Activated CD8-positive, alpha-beta memory T cell treated with anti-CD3 and anti-CD28 coated beads, Interleukin-2, amount 50 U/mL, for 1 hour (primary cell): ENCODE data around the gene MAN2B2.

Experiments used
- DNase-seq: peaks from one replicate; pipeline ENCODE4 v3.0.0-alpha.2; 2020; ENCODE audit errors: extremely low read depth

The MAN2B2 gene

DNA sequence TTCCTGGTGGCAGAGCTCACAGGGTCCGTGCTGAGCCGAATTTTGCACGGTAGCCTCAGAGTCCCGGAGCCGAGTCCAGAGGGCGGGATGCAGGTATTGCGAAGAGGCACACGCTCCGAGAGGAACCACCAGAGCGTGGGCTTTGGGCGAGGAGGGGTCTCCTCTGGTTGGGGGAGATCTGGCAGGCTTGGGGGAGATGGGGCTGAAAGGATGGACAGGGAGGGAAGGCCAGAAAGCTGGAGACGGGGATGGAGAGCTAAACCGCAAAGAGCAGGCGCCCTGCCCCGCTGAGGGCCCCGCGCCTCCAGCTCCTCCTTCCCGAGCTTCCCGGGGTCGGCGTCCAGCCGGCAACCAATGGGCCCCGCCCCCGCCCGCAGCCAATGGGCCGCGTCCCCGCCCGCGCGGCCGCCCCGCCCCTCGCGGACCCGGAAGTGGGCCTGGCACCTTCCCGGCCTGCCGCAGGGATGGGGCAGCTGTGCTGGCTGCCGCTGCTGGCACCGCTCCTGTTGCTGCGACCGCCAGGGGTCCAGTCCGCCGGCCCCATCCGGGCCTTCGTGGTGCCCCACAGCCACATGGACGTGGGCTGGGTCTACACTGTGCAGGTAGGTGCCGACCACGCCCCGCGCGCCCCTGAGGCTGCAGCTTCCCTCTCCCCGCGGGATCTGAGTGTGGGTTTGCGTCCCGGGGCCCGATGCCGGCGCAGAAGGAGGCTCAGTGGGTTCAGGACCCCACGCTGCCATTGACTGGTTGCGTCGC lies at the start of gene MAN2B2:
Gene MAN2B2 (plus strand): TSS at position 443 of the 756 bp plus-strand sequence. CDS start 22 bp downstream, at position 465.
- peak; percentile 21 for DNase-seq

GRCh38 chr4:6525474-6525873 lies 49.5 kb upstream of the MAN2B2 start:
- no peak for DNase-seq

GRCh38 chr4:6526156-6526555 lies 48.8 kb upstream of the MAN2B2 start:
- DNase-seq: no peak

- DNase-seq: no peak
These were observed 48.3 kb upstream of the MAN2B2 start for GRCh38 chr4:6526671-6527091.

DNA sequence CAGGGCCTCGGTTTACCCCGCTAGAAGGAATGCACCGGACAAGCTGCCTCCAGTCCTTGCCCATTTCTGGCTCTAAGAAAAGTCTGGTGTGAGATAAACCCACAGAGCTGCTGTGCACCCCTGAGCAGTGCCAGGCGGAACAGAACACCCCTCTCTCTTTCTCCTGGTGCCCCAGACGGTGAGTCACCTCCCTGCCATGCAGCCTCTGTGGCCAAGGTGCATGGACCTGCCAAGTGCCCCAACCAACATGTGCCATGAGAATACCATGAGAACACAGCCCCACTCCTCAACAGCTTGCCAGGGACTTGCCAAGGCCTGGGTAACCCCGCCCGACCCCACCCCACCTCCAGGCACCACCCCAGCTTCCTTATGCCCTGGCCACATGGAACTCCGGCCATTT lies 47.7 kb upstream of the MAN2B2 start:
- no peak for DNase-seq

GRCh38 chr4:6527683-6528595 lies 47.0 kb upstream of the MAN2B2 start:
- DNase-seq: no peak

GRCh38 chr4:6529021-6529420 lies 46.0 kb upstream of the MAN2B2 start:
- no peak for DNase-seq

GRCh38 chr4:6530301-6530700 lies 44.7 kb upstream of the MAN2B2 start:
- no peak for DNase-seq

DNA sequence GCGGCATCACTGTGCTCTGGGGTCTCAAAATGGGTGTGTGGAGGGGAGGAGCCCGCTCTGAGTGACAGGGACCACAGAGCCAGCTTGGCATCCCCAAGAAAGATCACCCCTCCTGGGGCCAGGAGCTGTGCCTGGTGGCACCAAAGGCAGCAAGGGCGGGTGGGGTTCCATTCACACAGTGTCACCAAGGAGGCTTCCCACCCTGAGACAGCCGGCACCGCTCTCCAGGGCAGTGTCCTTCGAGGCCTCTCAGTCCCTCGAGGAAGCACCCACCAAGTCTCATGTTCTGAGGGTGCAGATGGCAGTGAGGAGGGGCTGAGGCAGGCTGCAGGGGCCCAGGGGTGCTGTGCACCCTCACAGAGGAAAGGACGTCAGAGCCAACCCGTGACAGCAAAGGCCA lies 44.0 kb upstream of the MAN2B2 start:
- no peak for DNase-seq

DNA sequence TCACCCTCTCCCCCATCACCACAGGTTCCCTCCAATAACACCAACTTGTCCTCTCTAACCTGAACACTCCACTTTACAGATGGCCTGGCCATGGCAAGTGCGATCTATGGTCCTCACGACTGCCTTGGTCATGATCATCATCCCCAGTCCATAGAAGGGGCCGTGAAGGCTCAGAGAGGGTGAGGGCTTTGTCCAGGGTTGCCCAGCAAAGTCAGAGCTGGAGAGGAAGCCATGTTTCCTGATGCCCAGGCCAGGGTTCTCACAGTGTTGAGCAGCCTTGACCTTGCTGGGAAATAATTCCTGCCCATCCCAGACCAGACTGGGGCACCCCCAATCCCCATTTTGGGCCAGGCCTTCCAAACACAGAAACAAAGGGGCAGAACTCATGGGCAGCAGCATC lies 42.9 kb upstream of the MAN2B2 start:
- DNase-seq: no peak

- DNase-seq: no peak
These were observed 42.3 kb upstream of the MAN2B2 start for GRCh38 chr4:6532658-6533057.

DNA sequence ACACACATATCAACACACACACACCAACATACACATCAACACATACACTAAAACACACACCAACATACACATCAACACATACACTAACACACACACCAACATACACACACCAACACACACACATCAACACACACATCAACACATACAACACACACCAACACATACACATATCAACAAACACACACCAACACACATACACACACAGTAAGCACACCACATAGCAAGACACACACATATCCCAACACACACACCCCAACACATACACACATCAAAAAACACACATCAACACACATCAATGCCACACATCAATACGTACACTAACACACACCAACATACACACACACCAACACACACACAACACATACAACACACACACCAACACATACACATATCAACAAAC lies 40.9 kb upstream of the MAN2B2 start:
- DNase-seq: no peak

- no peak for DNase-seq
These were observed 40.2 kb upstream of the MAN2B2 start for GRCh38 chr4:6534618-6535328.

- DNase-seq: no peak
These were observed 39.7 kb upstream of the MAN2B2 start for GRCh38 chr4:6535329-6535692.

GRCh38 chr4:6535706-6536105 lies 39.3 kb upstream of the MAN2B2 start:
- no peak for DNase-seq

GRCh38 chr4:6538111-6538510 lies 36.9 kb upstream of the MAN2B2 start:
- DNase-seq: no peak

DNA sequence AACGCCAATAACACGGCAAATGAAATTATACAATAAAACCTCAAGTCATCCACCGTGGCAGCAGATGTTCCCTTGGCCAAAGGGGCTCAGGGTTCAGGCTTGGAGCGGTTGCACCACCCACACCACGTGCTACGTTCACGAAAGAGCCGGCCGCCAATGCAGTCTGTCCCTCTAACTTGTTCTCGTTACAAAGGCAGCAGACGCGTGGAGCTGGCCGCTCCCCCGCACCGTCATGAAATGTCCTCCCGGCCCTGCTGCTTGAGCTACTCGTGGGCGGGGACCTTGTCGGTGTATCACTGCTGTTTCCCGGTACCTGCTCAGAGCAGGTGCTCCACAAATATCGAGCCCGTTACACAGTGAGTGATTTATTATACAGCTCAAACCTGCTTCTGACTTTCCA lies 36.4 kb upstream of the MAN2B2 start:
- no peak for DNase-seq

DNA sequence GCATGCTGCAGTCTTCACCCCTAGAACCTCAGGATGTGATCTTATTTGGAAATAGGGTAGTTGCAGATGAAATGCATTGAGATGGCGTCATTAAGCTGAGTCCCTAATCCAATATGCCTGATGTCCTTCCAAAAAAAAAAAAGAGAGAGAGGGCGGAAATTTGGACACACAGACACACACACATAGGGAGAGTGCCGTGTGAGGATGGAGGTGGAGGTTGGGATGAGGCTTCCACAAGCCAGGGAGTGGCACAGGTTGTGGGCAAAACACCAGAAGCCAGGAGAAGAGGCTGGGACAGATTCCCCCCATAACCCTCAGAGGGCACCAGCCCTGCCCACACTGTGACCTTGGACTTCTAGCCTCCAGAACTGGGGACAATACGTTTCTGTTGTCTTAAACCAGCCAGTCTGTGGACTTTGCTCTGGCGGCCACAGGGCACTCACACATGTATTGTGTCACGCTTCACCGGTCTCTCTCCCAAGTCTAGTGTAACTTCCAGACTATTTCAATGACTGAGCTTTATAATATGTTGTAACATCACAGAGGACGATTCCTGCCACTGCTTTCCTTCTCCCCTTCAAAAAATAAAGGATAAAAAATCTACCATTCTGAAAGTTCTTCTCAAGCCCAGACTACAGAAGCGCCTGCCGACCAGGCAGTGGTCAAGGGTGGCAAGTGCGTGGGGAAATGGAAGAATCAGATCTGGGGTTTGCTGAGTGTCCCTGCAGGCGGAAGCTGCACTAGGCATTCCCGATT lies 35.8 kb upstream of the MAN2B2 start:
- no peak for DNase-seq

DNA sequence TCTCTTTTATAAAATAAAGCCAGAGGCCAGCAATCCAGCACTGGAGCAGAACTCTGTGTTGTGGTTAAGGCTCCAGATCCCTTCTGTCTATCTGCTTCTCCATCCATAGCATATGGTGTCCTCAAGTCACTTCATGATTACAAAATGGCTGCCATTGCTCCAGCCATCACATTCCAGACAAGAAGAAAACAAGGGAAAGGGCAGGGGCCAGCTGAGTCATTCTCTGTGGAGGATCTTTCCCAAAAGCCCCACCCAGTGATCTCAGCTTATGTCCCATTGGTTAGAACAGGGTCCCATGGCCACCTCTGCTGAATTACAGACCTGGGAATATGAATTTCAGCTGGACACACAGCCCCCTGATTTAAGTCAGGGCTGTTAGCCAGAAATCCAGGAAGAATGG lies 34.1 kb upstream of the MAN2B2 start:
- DNase-seq: no peak

- no peak for DNase-seq
These were observed 33.2 kb upstream of the MAN2B2 start for GRCh38 chr4:6541789-6542188.

DNA sequence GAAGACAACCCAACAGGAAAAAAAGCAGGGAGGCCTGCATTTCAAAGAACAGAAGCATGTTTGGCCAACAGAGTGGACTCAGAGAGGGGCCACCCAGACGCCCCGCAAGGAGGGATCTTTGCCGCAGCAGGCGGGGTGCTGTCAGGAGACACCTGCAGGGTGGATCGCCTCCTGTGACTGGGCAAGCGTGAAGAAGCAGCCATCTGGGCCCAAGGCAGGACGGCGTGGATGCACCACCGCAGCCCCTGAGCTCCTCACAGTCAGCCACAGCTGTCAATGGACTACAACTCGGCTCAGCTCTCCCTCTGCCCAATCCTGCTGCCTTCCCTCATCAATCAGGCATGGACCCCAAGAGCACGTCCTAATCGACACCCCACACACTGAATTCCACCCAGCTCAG lies 32.0 kb upstream of the MAN2B2 start:
- DNase-seq: no peak

DNA sequence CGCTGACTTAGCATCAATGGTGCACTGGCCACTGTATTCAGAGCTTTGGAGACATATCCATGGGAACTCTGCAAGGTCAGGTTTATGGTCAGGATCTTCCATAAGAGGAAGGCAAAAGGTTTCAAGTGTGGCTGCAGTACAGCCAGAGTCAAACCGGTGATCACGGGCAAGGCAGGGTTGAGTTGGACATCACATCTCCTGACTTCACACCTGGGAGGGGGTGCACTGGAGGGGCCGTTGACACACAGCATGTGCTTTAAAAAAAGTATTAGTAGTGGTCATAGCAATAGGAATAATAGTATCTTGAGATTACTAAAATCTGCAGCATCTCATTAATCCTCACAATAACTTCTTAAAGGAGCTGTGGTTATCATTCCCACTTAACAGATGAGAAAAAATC lies 28.9 kb upstream of the MAN2B2 start:
- DNase-seq: no peak
